HG02981 (cell line): ENCODE data around the gene TAF12.
"Not testable (repeated sequence)": the region's sequence is repeated elsewhere in the genome, so short reads cannot be mapped to it uniquely, and the experiment has no call there.

Experiments
- ATAC-seq: cut with Tn5 transposase; IDR thresholded peaks from one replicate; pipeline ENCODE4 v1.9.1; 2021; ENCODE audit warnings: mild to moderate bottlenecking, moderate library complexity; ENCODE audit not compliant: unreplicated experiment

TAF12 gene

GRCh38 chr1:28645406-28645805, 2.5 kb upstream of the TAF12 start:
- not testable (repeated sequence) for ATAC-seq

GRCh38 chr1:28644494-28644893, 1.6 kb upstream of the TAF12 start:
- ATAC-seq: no peak

- ATAC-seq: peak; percentile 5
Observed at GRCh38 chr1:28642056-28642846, 616 bp downstream of the TAF12 start.

- no peak for ATAC-seq
Observed at GRCh38 chr1:28640766-28641165, 2.1 kb downstream of the TAF12 start.

- ATAC-seq: no peak
Observed at GRCh38 chr1:28632560-28632959, 10.3 kb downstream of the TAF12 start.

- no peak for ATAC-seq
Observed at GRCh38 chr1:28631713-28632112, 11.2 kb downstream of the TAF12 start.

GRCh38 chr1:28613175-28613574, 29.7 kb downstream of the TAF12 start:
- ATAC-seq: no peak

- ATAC-seq: no peak
Observed at GRCh38 chr1:28606771-28607170, 36.1 kb downstream of the TAF12 start.

- no peak for ATAC-seq
Observed at GRCh38 chr1:28604962-28605361, 37.9 kb downstream of the TAF12 start.

- ATAC-seq: no peak
Observed at GRCh38 chr1:28604411-28604810, 38.5 kb downstream of the TAF12 start.

GRCh38 chr1:28602536-28603439, 40.1 kb downstream of the TAF12 start:
- no peak for ATAC-seq

- no peak for ATAC-seq
Observed at GRCh38 chr1:28601696-28602095, 41.2 kb downstream of the TAF12 start.

GRCh38 chr1:28596276-28596675, 46.6 kb downstream of the TAF12 start:
- not testable (repeated sequence) for ATAC-seq

GRCh38 chr1:28595412-28596191, 47.3 kb downstream of the TAF12 start:
- no peak for ATAC-seq

GRCh38 chr1:28594686-28595411, 48.0 kb downstream of the TAF12 start:
- ATAC-seq: not testable (repeated sequence)

GRCh38 chr1:28593988-28594356, 48.9 kb downstream of the TAF12 start:
- ATAC-seq: not testable (repeated sequence)

GRCh38 chr1:28592321-28593071, 50.4 kb downstream of the TAF12 start:
- ATAC-seq: peak; percentile 42

GRCh38 chr1:28591708-28592320, 51.1 kb downstream of the TAF12 start, which contains the start of gene RAB42:
RAB42 (plus strand) TSS chr1:28592265; CDS start chr1:28592512, 247 bp downstream.
- ATAC-seq: peak; percentile 41
